Omental fat pad (tissue), 4 donors: ENCODE data around the gene DNAJB2. TPM values are rescaled to one million over a fixed set of nuclear protein-coding genes. Genes with fewer than 3 reads are reported as not detected.

ENCODE experiments used
- ATAC-seq: fragments of 150-250 bp; one replicate; pipeline ENCODE4 v1.9.1; 2016; ENCODE audit warnings: mild to moderate bottlenecking, moderate library complexity; ENCODE audit not compliant: low FRiP score
- DNase-seq: peaks from one replicate; pipeline ENCODE4 v3.0.0-alpha.2; 2019; ENCODE audit warnings: low spot score
- total RNA-seq, 4 donors: library from RNA; depleted of rRNA; stranded (reverse); fragments of >200 nt; gene quantifications; one replicate each; pipeline ENCODE4 v1.1.0, GENCODE V29; 2016
- TF ChIP-seq, protein P1 (sequence below), 3 donors: fragments of 450-650 bp; IDR thresholded peaks; one replicate each; pipeline ENCODE4 v1.5.1; 2016 to 2017; ENCODE audit warnings: antibody characterized with exemption in 3 of 3, mild to moderate bottlenecking in 3 of 3, moderate library complexity in 2 of 3

The DNAJB2 gene
- total RNA-seq, 4 donors from 2014 or later, result 27.5 to 56.6 (median 46.8) TPM

DNA sequence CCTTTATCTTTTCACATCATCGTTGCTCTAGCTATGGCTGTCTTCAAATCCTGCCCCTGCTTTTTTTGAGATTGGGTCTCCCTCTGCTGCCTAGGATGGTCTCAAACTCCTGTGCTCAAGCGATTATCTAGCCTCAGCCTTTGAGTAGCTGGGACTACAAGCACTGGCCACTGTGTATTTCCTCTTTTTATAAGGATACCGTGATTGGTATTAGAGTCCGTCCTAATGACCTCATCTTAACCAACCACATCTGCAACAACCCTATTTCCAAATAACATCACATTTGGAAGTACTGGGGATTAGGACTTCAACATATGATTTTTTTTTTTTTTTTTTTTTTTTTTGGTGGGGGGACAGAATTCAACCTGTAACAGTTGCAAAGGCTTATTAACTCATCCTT lies 44.3 kb downstream of the DNAJB2 start:
- ATAC-seq (no peak), DNase-seq (no peak)
- TF ChIP-seq, protein P1, sequence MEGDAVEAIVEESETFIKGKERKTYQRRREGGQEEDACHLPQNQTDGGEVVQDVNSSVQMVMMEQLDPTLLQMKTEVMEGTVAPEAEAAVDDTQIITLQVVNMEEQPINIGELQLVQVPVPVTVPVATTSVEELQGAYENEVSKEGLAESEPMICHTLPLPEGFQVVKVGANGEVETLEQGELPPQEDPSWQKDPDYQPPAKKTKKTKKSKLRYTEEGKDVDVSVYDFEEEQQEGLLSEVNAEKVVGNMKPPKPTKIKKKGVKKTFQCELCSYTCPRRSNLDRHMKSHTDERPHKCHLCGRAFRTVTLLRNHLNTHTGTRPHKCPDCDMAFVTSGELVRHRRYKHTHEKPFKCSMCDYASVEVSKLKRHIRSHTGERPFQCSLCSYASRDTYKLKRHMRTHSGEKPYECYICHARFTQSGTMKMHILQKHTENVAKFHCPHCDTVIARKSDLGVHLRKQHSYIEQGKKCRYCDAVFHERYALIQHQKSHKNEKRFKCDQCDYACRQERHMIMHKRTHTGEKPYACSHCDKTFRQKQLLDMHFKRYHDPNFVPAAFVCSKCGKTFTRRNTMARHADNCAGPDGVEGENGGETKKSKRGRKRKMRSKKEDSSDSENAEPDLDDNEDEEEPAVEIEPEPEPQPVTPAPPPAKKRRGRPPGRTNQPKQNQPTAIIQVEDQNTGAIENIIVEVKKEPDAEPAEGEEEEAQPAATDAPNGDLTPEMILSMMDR (IDR thresholded peaks at IDR 0.05), result no peak

DNA sequence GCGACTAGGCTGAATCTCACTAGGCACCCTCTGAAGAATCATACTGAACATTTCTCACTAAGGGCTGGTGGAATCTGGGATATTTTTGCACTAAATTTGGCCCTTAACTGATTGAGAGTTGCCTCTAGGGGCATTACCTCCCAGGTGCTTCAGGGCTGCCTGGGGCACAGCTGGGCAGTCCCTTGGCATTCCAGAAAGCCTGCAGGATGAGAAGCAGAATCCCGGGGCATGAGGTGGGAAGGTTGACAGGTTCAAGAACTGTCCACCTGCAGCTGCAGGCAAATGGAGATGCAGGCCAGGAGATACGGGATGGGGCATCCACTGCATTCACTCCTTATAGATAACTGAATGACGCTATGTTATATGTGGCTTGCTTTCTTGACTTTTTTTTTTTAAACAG lies 46.0 kb downstream of the DNAJB2 start:
- DNase-seq (no peak), ATAC-seq (no peak)
- TF ChIP-seq, protein P1 (IDR thresholded peaks at IDR 0.05), result no peak

DNA sequence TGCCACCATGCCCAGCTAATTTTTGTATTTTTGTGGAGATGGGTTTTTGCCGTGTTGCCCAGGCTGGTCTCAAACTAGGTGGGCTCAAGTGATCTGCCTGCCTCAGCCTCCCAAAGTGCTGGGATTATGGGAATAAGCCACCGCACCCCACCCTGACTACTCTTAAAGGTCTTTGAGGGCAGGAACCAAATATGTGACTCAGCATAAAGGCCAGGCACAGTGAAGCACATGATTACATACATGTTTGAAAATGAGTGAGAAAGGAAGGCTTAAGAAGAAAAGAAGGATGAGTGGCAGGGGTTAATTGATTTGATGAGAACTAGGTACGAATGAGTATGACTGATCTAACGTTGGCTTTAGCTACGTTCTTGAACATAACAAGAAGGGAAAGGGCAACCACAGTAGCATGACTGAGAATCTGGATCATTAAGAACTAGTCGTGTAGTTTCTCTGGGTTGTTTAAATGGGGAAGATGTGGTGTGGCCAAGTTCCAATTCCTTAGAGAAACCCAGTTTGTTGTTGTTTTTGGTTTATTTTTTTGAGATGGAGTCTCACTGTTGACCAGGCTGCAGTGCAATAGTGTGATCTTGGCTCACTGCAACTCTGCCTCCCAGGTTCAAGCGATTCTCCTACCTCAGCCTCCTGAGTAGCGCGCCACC lies 46.6 kb downstream of the DNAJB2 start:
- DNase-seq (no peak), ATAC-seq (no peak)
- TF ChIP-seq, protein P1 (IDR thresholded peaks at IDR 0.05), result no peak

DNA sequence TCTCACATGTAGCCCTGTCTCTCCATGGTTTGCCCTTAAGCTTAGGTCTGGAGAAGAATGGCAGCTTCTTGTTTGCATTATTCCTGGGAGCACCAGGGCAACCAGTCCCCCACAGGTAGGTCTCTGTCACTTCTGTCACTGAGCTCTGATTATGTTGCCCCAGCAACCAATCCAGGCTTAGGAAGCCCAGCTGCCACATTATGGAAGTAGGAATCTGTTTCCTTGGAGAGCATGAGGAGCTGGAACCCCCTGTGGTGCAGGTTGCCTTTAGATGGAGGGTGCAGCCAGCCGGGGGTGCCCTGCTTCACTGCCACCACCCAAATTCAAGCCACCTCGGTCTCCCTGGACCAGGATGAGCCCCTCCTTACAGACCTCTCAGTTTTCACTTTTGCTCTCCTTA lies 48.6 kb downstream of the DNAJB2 start:
- DNase-seq (no peak), ATAC-seq (no peak)

DNA sequence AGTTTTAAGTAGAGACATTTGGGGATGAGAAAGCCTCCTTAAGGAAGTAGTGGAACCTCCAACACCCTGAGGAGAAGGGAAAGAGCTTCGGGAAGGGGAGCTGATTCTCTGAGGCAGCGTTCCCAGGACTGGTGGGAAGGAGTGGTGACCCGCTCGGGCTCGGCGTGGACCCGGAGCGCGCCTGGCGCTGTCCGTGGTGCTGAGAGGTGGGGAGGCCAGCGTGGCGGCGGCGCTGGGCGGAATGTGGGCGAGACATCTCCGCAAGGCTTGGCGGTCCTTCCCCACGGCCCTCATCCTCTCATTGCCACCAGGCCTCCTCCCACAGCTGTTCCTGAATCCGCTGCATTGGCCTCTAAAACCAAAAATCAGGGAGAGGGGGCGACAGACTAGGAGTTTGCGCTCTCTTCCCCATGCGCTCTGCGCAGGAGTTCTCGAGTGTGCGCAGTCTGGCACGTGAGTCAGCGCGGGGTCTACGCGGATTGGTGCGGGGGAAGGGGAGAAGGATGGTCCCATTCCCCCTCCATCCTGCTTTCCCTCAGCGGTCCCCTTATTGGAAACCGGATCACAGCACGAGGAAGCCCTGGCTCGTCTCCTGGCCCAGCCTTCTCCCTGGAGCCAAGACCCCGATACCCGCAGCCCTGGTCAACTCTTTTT lies 52.5 kb downstream of the DNAJB2 start:
- TF ChIP-seq, protein P1 (IDR thresholded peaks at IDR 0.05), result no peak
- ATAC-seq (no peak), DNase-seq (no peak)

More for the DNA sequence above, 48.6 kb downstream of the DNAJB2 start:
- TF ChIP-seq, protein P1 (IDR thresholded peaks at IDR 0.05), result no peak

DNA sequence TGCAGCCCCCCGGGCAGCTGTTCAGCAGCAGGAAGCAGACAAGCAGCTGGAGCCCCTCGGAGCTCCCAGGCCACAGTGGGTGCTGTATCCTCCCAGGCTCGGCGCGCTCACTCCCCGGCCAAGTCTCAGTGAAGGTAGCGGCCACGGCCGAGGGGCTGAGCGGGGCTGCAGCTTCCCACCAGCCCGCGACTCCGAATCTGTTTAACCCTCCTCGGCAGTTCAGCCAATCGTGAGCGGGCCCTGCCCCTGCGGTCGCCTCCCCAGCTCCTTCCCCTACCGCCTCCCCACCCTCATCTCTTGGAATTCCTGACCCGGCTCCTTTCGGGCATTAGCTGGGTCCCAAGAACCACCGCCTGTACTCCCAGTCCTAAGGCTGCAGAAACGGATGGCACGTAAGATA lies 53.4 kb downstream of the DNAJB2 start, which contains the start of gene RESP18:
RESP18 (minus strand) TSS at position 203 of the 400 bp plus-strand sequence.
- TF ChIP-seq, protein P1 (IDR thresholded peaks at IDR 0.05), result no peak
- no peak for ATAC-seq
- DNase-seq, result no peak

DNA sequence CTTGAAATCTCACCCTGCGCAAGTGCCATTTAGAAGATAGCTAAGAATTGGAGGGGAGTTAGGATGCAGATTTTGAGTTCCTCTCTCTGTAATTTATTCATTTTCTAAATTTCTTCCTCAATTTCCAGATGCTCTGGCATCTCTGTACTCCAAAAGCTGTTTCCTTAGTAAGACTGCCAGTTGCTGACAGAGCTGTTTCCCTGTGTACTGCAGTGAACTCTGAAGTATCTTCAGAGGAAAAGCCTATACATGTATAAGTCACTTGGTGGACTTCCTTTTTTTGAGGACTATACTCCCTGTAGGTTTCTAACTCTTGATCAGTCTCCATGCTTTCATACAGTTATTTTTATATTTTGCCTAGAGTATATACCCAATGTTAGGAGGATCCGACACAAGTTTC lies 54.9 kb downstream of the DNAJB2 start:
- DNase-seq (no peak), ATAC-seq (no peak)
- TF ChIP-seq, protein P1 (IDR thresholded peaks at IDR 0.05), result no peak
